Neuronal stem cell (in vitro differentiated cells): ENCODE results near the gene SLC7A4.
A peak's percentile ranks its signal among the peaks of the same experiment; 100 is the strongest.
"Not testable (repeated sequence)": the region's sequence is repeated elsewhere in the genome, so short reads cannot be mapped to it uniquely, and the experiment has no call there.

ENCODE experiments used
- DNase-seq: peaks from one replicate; pipeline ENCODE4 v3.0.0-alpha.2; 2013; ENCODE audit warnings: low spot score
- H2AFZ ChIP-seq: one replicate; pipeline ENCODE4 v1.6.1; 2013; ENCODE audit warnings: mild to moderate bottlenecking, low read length, inconsistent platforms
- H2AK5ac ChIP-seq: 2 replicates; pipeline ENCODE4 v1.6.1; 2013; ENCODE audit warnings: low read depth, mild to moderate bottlenecking, inconsistent platforms, low read length, moderate library complexity, mixed read lengths
- H2BK120ac ChIP-seq: 2 replicates; pipeline ENCODE4 v1.6.1; 2013; ENCODE audit warnings: low read depth, mild to moderate bottlenecking, inconsistent platforms, low read length, moderate library complexity, mixed read lengths
- H2BK12ac ChIP-seq: one replicate; pipeline ENCODE4 v1.6.1; 2013; ENCODE audit warnings: low read length, inconsistent platforms
- H2BK15ac ChIP-seq: 2 replicates; pipeline ENCODE4 v1.6.1; 2013; ENCODE audit warnings: mild to moderate bottlenecking, low read length, inconsistent platforms, mixed read lengths
- H2BK5ac ChIP-seq: one replicate; pipeline ENCODE4 v1.6.1; 2013; ENCODE audit warnings: inconsistent platforms, mild to moderate bottlenecking, low read length, moderate library complexity
- H3K14ac ChIP-seq: one replicate; pipeline ENCODE4 v1.6.1; 2013; ENCODE audit warnings: low read length, inconsistent platforms
- H3K18ac ChIP-seq: 2 replicates; pipeline ENCODE4 v1.6.1; 2013; ENCODE audit warnings: low read length, inconsistent platforms
- H3K23ac ChIP-seq: 2 replicates; pipeline ENCODE4 v1.6.1; 2013; ENCODE audit warnings: low read depth, mild to moderate bottlenecking, mixed read lengths, low read length, inconsistent platforms; ENCODE audit not compliant: poor library complexity
- H3K27ac ChIP-seq: replicated peaks from 3 replicates; pipeline ENCODE4 v1.5.1; 2013; ENCODE audit warnings: low read length, inconsistent platforms
- H3K27me3 ChIP-seq, 3 experiments: 2 replicates each; pipeline ENCODE4 v1.6.1; 2013; ENCODE audit warnings: low read length in 3 of 3, mild to moderate bottlenecking in 2 of 3, inconsistent platforms in 1 of 3, low read depth in 1 of 3, mixed read lengths in 1 of 3, moderate library complexity in 1 of 3; ENCODE audit not compliant: control insufficient read depth in 3 of 3, insufficient read depth in 3 of 3
- H3K36me3 ChIP-seq, 2 donors: replicated peaks in 1 of 2; 2 replicates each; pipeline ENCODE4 v1.6.1; 2013; ENCODE audit warnings: low read length in 2 of 2; ENCODE audit not compliant: control insufficient read depth in 2 of 2, insufficient read depth in 2 of 2
- H3K4ac ChIP-seq: 2 replicates; pipeline ENCODE4 v1.6.1; 2013; ENCODE audit warnings: inconsistent platforms, mild to moderate bottlenecking, low read length, moderate library complexity
- H3K4me1 ChIP-seq, 2 donors: 1 replicate in 1 of 2; 2 replicates in 1 of 2; pipeline ENCODE4 v1.6.1; 2013; ENCODE audit warnings: low read length in 2 of 2, low read depth in 1 of 2; ENCODE audit not compliant: control insufficient read depth in 2 of 2, insufficient read depth in 1 of 2
- H3K4me2 ChIP-seq: one replicate; pipeline ENCODE4 v1.6.1; 2013; ENCODE audit warnings: mild to moderate bottlenecking, low read length, inconsistent platforms; ENCODE audit not compliant: insufficient read depth, poor library complexity, severe bottlenecking
- H3K4me3 ChIP-seq, 2 donors: 2 replicates each; pipeline ENCODE4 v1.5.1; 2013; ENCODE audit warnings: low read length in 2 of 2, mild to moderate bottlenecking in 2 of 2, inconsistent platforms in 1 of 2, moderate library complexity in 1 of 2
- H3K79me1 ChIP-seq: one replicate; pipeline ENCODE4 v1.6.1; 2013; ENCODE audit warnings: low read depth, mild to moderate bottlenecking, inconsistent platforms, low read length, moderate library complexity
- H3K9ac ChIP-seq: one replicate; pipeline ENCODE4 v1.6.1; 2013; ENCODE audit warnings: mild to moderate bottlenecking, low read depth, low read length, inconsistent platforms; ENCODE audit not compliant: poor library complexity
- H3K9me3 ChIP-seq, 2 donors: replicated peaks in 1 of 2; 2 replicates each; pipeline versions ENCODE3 to v1.6.1; 2013; ENCODE audit warnings: low read length in 2 of 2, mild to moderate bottlenecking in 2 of 2, inconsistent platforms in 1 of 2, low read depth in 1 of 2, mixed read lengths in 1 of 2, moderate library complexity in 1 of 2; ENCODE audit not compliant: control insufficient read depth in 2 of 2, insufficient read depth in 1 of 2
- H4K8ac ChIP-seq: one replicate; pipeline ENCODE4 v1.6.1; 2013; ENCODE audit warnings: low read depth, mild to moderate bottlenecking, inconsistent platforms, low read length, moderate library complexity
- H4K91ac ChIP-seq: one replicate; pipeline ENCODE4 v1.6.1; 2013; ENCODE audit warnings: low read length, low read depth, mild to moderate bottlenecking, inconsistent platforms; ENCODE audit not compliant: poor library complexity
- WGBS, 2 donors: extraction: QIAGEN DNeasy Blood & Tissue Kit; methylation state at CpG; one replicate each; pipeline ENCODE4 v1.1.7; 2013; ENCODE audit warnings: missing lambda C conversion rate in 2 of 2, mixed read lengths in 1 of 2; ENCODE audit not compliant: insufficient read length in 2 of 2, insufficient replicate concordance in 1 of 2; ENCODE audit errors: extremely low coverage in 2 of 2; 5-methylcytosine and 5-hydroxymethylcytosine counted together

Gene SLC7A4

GRCh38 chr22:21074102-21074715 is 41.8 kb upstream of the SLC7A4 start:
- Histone ChIP-seq H4K8ac (peak overlapping the region; percentile 86), H3K79me1 (no peaks in the 10 kb centered on the region), H3K4ac (no peak overlapping the region), H3K4me3 (no peak overlapping the region), H3K36me3 (no peaks in the 10 kb centered on the region), H3K27me3 (peaks cover 0 to 12% (median 0%) of the 10 kb centered on the region in 3 experiments), H3K14ac (peak overlapping the region; percentile 47), H3K23ac (peak overlapping the region; percentile 77), H2BK12ac (no peak overlapping the region), H3K27ac (no peak overlapping the region), H2BK15ac (peak overlapping the region; percentile 31), H3K9ac (no peak overlapping the region), H3K18ac (no peak overlapping the region), H2BK5ac (no peak overlapping the region), H2AK5ac (no peak overlapping the region), H2AFZ (no peak overlapping the region), H3K4me2 (no peak overlapping the region), H4K91ac (no peak overlapping the region), H3K4me1 (no peaks in the 10 kb centered on the region), H2BK120ac (peak overlapping the region; percentile 68), H3K9me3 (peaks cover 0 to 5% of the 10 kb centered on the region in 2 donors)
- WGBS, 2 donors = no CpG with 5 or more reads among the region's 7 CpGs
- no peak for DNase-seq

- H2BK5ac ChIP-seq = no peak overlapping the region
- H3K4me2 ChIP-seq = no peak overlapping the region
- H3K23ac ChIP-seq = peak overlapping the region; percentile 77
- no peak overlapping the region for H4K8ac ChIP-seq
- H3K4me3 ChIP-seq = no peak overlapping the region
- no peak for DNase-seq
- H4K91ac ChIP-seq = no peak overlapping the region
- H3K4ac ChIP-seq = no peak overlapping the region
- H3K9ac ChIP-seq = no peak overlapping the region
- H2BK15ac ChIP-seq = no peak overlapping the region
- no peaks in the 10 kb centered on the region for H3K79me1 ChIP-seq
- no peak overlapping the region for H2AFZ ChIP-seq
- H3K18ac ChIP-seq = no peak overlapping the region
- WGBS, 2 donors = no CpG with 5 or more reads among the region's 5 CpGs
- H2BK12ac ChIP-seq = no peak overlapping the region
- H3K36me3 ChIP-seq = no peaks in the 10 kb centered on the region
- no peak overlapping the region for H3K14ac ChIP-seq
- no peak overlapping the region for H2AK5ac ChIP-seq
- no peak overlapping the region for H3K27ac ChIP-seq
- no peak overlapping the region for H2BK120ac ChIP-seq
- no peaks in the 10 kb centered on the region for H3K4me1 ChIP-seq
- H3K27me3 ChIP-seq = peaks cover 0 to 7% (median 0%) of the 10 kb centered on the region in 3 experiments
- peaks cover 0 to 5% of the 10 kb centered on the region in 2 donors for H3K9me3 ChIP-seq
Observed at GRCh38 chr22:21073482-21073881, 41.1 kb upstream of the SLC7A4 start.

- no peak overlapping the region for H3K18ac ChIP-seq
- peaks cover 0 to under 1% of the 10 kb centered on the region in 2 donors for H3K4me1 ChIP-seq
- H4K8ac ChIP-seq = no peak overlapping the region
- no peak overlapping the region for H3K4me3 ChIP-seq
- H2BK12ac ChIP-seq = no peak overlapping the region
- no peak overlapping the region for H2BK120ac ChIP-seq
- H2AFZ ChIP-seq = no peak overlapping the region
- no CpG with 5 or more reads among the region's 3 CpGs for WGBS, 2 donors
- no peak overlapping the region for H3K23ac ChIP-seq
- H3K4me2 ChIP-seq = no peak overlapping the region
- H2BK15ac ChIP-seq = no peak overlapping the region
- H3K27ac ChIP-seq = no peak overlapping the region
- H3K9me3 ChIP-seq = peaks cover 0 to 5% of the 10 kb centered on the region in 2 donors
- no peak for DNase-seq
- H3K79me1 ChIP-seq = no peaks in the 10 kb centered on the region
- H3K9ac ChIP-seq = no peak overlapping the region
- no peak overlapping the region for H2BK5ac ChIP-seq
- no peaks in the 10 kb centered on the region for H3K36me3 ChIP-seq
- H3K4ac ChIP-seq = no peak overlapping the region
- H2AK5ac ChIP-seq = no peak overlapping the region
- H3K14ac ChIP-seq = no peak overlapping the region
- H3K27me3 ChIP-seq = peaks cover 0 to 4% (median 0%) of the 10 kb centered on the region in 3 experiments
- H4K91ac ChIP-seq = no peak overlapping the region
Observed at GRCh38 chr22:21073023-21073422, 40.7 kb upstream of the SLC7A4 start.

GRCh38 chr22:21071796-21072195 is 39.4 kb upstream of the SLC7A4 start:
- H2AFZ ChIP-seq, H3K14ac ChIP-seq, H3K23ac ChIP-seq, H3K36me3 ChIP-seq, H3K79me1 ChIP-seq, H3K4me1 ChIP-seq, H3K9ac ChIP-seq, H2BK120ac ChIP-seq, H2BK15ac ChIP-seq, H3K27me3 ChIP-seq, H2BK5ac ChIP-seq, H2BK12ac ChIP-seq, H3K4me3 ChIP-seq, H4K91ac ChIP-seq, H3K9me3 ChIP-seq, DNase-seq, H3K4me2 ChIP-seq, H3K18ac ChIP-seq, H3K27ac ChIP-seq, H4K8ac ChIP-seq, H3K4ac ChIP-seq, H2AK5ac ChIP-seq: not testable (repeated sequence)
- WGBS, 2 donors = no CpG with 5 or more reads among the region's 8 CpGs
